Measurements from ENCODE around the gene BCAS3.

Gene BCAS3

GRCh38 chr17:61382796-61383688, 705.4 kb downstream of the BCAS3 start:
- no peak overlapping the region for H3K4ac ChIP-seq (ENCODE audit: low read depth in 1 of 2, low read length in 2 of 2)
- no peak overlapping the region for H2BK5ac ChIP-seq (ENCODE audit: low read depth, low read length, poor library complexity, severe bottlenecking)
- no peak overlapping the region for H3K27ac ChIP-seq (ENCODE audit: low read length, poor library complexity, severe bottlenecking)
- peak overlapping the region; percentile 45 for H4K91ac ChIP-seq (ENCODE audit: low read length)
- no peak overlapping the region for H3K14ac ChIP-seq (ENCODE audit: low read length in 2 of 2)
- no peak overlapping the region for H3K4me2 ChIP-seq (ENCODE audit: low read length, poor library complexity, severe bottlenecking)
- H2AFZ ChIP-seq (ENCODE audit: low read depth, low read length) = no peak overlapping the region
- H4K8ac ChIP-seq (ENCODE audit: low read length) = peak overlapping the region; percentile 31
- peaks cover 0 to 11% of the 10 kb centered on the region in 2 experiments for H3K36me3 ChIP-seq (ENCODE audit: control insufficient read depth in 1 of 2, insufficient read depth in 2 of 2, low read depth in 1 of 2, low read length in 2 of 2)
- WGBS = 94% methylated on average over 11 of the region's 16 CpGs
- peak overlapping the region; percentile 23 for H2BK120ac ChIP-seq (ENCODE audit: low read depth, low read length)
- H2BK15ac ChIP-seq (ENCODE audit: low read depth, poor library complexity, severe bottlenecking) = no peak overlapping the region
- no peaks in the 10 kb centered on the region for H3K9me3 ChIP-seq (ENCODE audit: control insufficient read depth, low read length)
- no peak overlapping the region for H3K4me3 ChIP-seq (ENCODE audit: insufficient read depth in 1 of 2, low read depth in 1 of 2, low read length in 2 of 2)
- no peaks in the 10 kb centered on the region for H3K27me3 ChIP-seq (ENCODE audit: control insufficient read depth in 1 of 2, insufficient read depth in 1 of 2, low read length in 2 of 2)
- no peak overlapping the region for H3K23ac ChIP-seq (ENCODE audit: low read length in 2 of 2)
- no peak overlapping the region for H2AK5ac ChIP-seq (ENCODE audit: low read length, severe bottlenecking)
- DNase-seq = no peak
- H3K9ac ChIP-seq (ENCODE audit: low read length) = peak overlapping the region; percentile 24
- H3K4me1 ChIP-seq (ENCODE audit: control insufficient read depth, insufficient read depth, low read depth, low read length) = peaks cover 16% of the 10 kb centered on the region
- H3K18ac ChIP-seq (ENCODE audit: low read depth in 1 of 2, low read length in 2 of 2) = peak overlapping the region in 1 of 2 experiments; percentile 47
- H2BK12ac ChIP-seq (ENCODE audit: low read length in 2 of 2) = no peak overlapping the region
- H3K79me1 ChIP-seq (replicated peaks; ENCODE audit: low read length, poor library complexity, severe bottlenecking) = no peaks in the 10 kb centered on the region

- no peak overlapping the region for H3K27ac ChIP-seq (ENCODE audit: low read length, poor library complexity, severe bottlenecking)
- no peak overlapping the region for H3K4me3 ChIP-seq (ENCODE audit: insufficient read depth in 1 of 2, low read depth in 1 of 2, low read length in 2 of 2)
- peak overlapping the region; percentile 55 for H3K9ac ChIP-seq (ENCODE audit: low read length)
- H2BK120ac ChIP-seq (ENCODE audit: low read depth, low read length) = no peak overlapping the region
- H2BK15ac ChIP-seq (ENCODE audit: low read depth, poor library complexity, severe bottlenecking) = no peak overlapping the region
- no peak overlapping the region for H2AK5ac ChIP-seq (ENCODE audit: low read length, severe bottlenecking)
- peaks cover 11% of the 10 kb centered on the region for H3K4me1 ChIP-seq (ENCODE audit: control insufficient read depth, insufficient read depth, low read depth, low read length)
- H4K8ac ChIP-seq (ENCODE audit: low read length) = no peak overlapping the region
- no peak overlapping the region for H2BK5ac ChIP-seq (ENCODE audit: low read depth, low read length, poor library complexity, severe bottlenecking)
- no peaks in the 10 kb centered on the region for H3K27me3 ChIP-seq (ENCODE audit: control insufficient read depth in 1 of 2, insufficient read depth in 1 of 2, low read length in 2 of 2)
- H3K14ac ChIP-seq (ENCODE audit: low read length in 2 of 2) = peak overlapping the region in 1 of 2 experiments; percentile 49
- no peaks in the 10 kb centered on the region for H3K79me1 ChIP-seq (replicated peaks; ENCODE audit: low read length, poor library complexity, severe bottlenecking)
- no peak overlapping the region for H2BK12ac ChIP-seq (ENCODE audit: low read length in 2 of 2)
- H3K18ac ChIP-seq (ENCODE audit: low read depth in 1 of 2, low read length in 2 of 2) = peak overlapping the region in 1 of 2 experiments; percentile 18
- H3K9me3 ChIP-seq (ENCODE audit: control insufficient read depth, low read length) = no peaks in the 10 kb centered on the region
- DNase-seq = no peak
- H3K4me2 ChIP-seq (ENCODE audit: low read length, poor library complexity, severe bottlenecking) = no peak overlapping the region
- H3K23ac ChIP-seq (ENCODE audit: low read length in 2 of 2) = no peak overlapping the region
- no peak overlapping the region for H3K4ac ChIP-seq (ENCODE audit: low read depth in 1 of 2, low read length in 2 of 2)
- H4K91ac ChIP-seq (ENCODE audit: low read length) = no peak overlapping the region
- WGBS = 95% methylated on average over 18 of the region's 18 CpGs
- peaks cover 0 to 11% of the 10 kb centered on the region in 2 experiments for H3K36me3 ChIP-seq (ENCODE audit: control insufficient read depth in 1 of 2, insufficient read depth in 2 of 2, low read depth in 1 of 2, low read length in 2 of 2)
- H2AFZ ChIP-seq (ENCODE audit: low read depth, low read length) = no peak overlapping the region
Observed at GRCh38 chr17:61383689-61384201, 706.1 kb downstream of the BCAS3 start.

- no peaks in the 10 kb centered on the region for H3K27me3 ChIP-seq (ENCODE audit: control insufficient read depth in 1 of 2, insufficient read depth in 1 of 2, low read length in 2 of 2)
Observed at GRCh38 chr17:61384354-61384691, 706.7 kb downstream of the BCAS3 start.

More at GRCh38 chr17:61384354-61384691, 706.7 kb downstream of the BCAS3 start:
- no peak overlapping the region for H3K23ac ChIP-seq (ENCODE audit: low read length in 2 of 2)
- peak overlapping the region in 1 of 2 experiments; percentile 40 for H2BK12ac ChIP-seq (ENCODE audit: low read length in 2 of 2)
- peaks cover 0 to 11% of the 10 kb centered on the region in 2 experiments for H3K36me3 ChIP-seq (ENCODE audit: control insufficient read depth in 1 of 2, insufficient read depth in 2 of 2, low read depth in 1 of 2, low read length in 2 of 2)
- H3K79me1 ChIP-seq (replicated peaks; ENCODE audit: low read length, poor library complexity, severe bottlenecking) = no peaks in the 10 kb centered on the region
- WGBS = 95% methylated on average over 8 of the region's 8 CpGs
- no peak for DNase-seq
- no peak overlapping the region for H2AK5ac ChIP-seq (ENCODE audit: low read length, severe bottlenecking)
- no peak overlapping the region for H2BK120ac ChIP-seq (ENCODE audit: low read depth, low read length)
- H4K8ac ChIP-seq (ENCODE audit: low read length) = no peak overlapping the region
- peak overlapping the region in 1 of 2 experiments; percentile 18 for H3K18ac ChIP-seq (ENCODE audit: low read depth in 1 of 2, low read length in 2 of 2)
- H3K9me3 ChIP-seq (ENCODE audit: control insufficient read depth, low read length) = no peaks in the 10 kb centered on the region
- H3K9ac ChIP-seq (ENCODE audit: low read length) = peak overlapping the region; percentile 55
- H2BK5ac ChIP-seq (ENCODE audit: low read depth, low read length, poor library complexity, severe bottlenecking) = no peak overlapping the region
- no peak overlapping the region for H3K4ac ChIP-seq (ENCODE audit: low read depth in 1 of 2, low read length in 2 of 2)
- H3K4me2 ChIP-seq (ENCODE audit: low read length, poor library complexity, severe bottlenecking) = no peak overlapping the region
- H3K14ac ChIP-seq (ENCODE audit: low read length in 2 of 2) = no peak overlapping the region
- no peak overlapping the region for H4K91ac ChIP-seq (ENCODE audit: low read length)
- peaks cover 6% of the 10 kb centered on the region for H3K4me1 ChIP-seq (ENCODE audit: control insufficient read depth, insufficient read depth, low read depth, low read length)
- H2BK15ac ChIP-seq (ENCODE audit: low read depth, poor library complexity, severe bottlenecking) = no peak overlapping the region
- no peak overlapping the region for H2AFZ ChIP-seq (ENCODE audit: low read depth, low read length)
- H3K4me3 ChIP-seq (ENCODE audit: insufficient read depth in 1 of 2, low read depth in 1 of 2, low read length in 2 of 2) = no peak overlapping the region
- H3K27ac ChIP-seq (ENCODE audit: low read length, poor library complexity, severe bottlenecking) = no peak overlapping the region

Data from mesenchymal stem cell (in vitro differentiated cells and primary cell).